Neural cell (in vitro differentiated cells): ENCODE data around the gene FNBP1. TPM values are rescaled to one million over a fixed set of nuclear protein-coding genes. Genes with fewer than 3 reads are reported as not detected.

Experiments
- H2AFZ ChIP-seq: fragments of 200-600, 300-800 bp; sonication (generic), shearing (Covaris generic); 2 replicates; pipeline ENCODE4 v1.6.0; 2014; ENCODE audit warnings: low read depth, mild to moderate bottlenecking, antibody characterized with exemption, low read length, moderate library complexity
- H3F3A ChIP-seq: fragments of 200-600 bp; shearing (Covaris generic); 2 replicates; pipeline ENCODE4 v1.6.1; 2016; ENCODE audit warnings: mild to moderate bottlenecking, moderate library complexity, mixed read lengths, antibody characterized with exemption, low read length; ENCODE audit not compliant: insufficient read depth, poor library complexity, severe bottlenecking
- H3K27ac ChIP-seq: fragments of 200-600, 300-800 bp; sonication (generic), shearing (Covaris generic); 2 replicates; pipeline ENCODE4 v1.5.1; 2014; ENCODE audit warnings: mild to moderate bottlenecking, low read length, moderate library complexity
- H3K27me3 ChIP-seq: fragments of 300-800, 200-600 bp; sonication (generic), shearing (Covaris generic); 2 replicates; pipeline ENCODE4 v1.6.0; 2014; ENCODE audit warnings: mild to moderate bottlenecking, low read depth, low read length, moderate library complexity; ENCODE audit not compliant: insufficient read depth
- H3K36me3 ChIP-seq: fragments of 300-800, 200-600 bp; sonication (generic), shearing (Covaris generic); 2 replicates; pipeline ENCODE4 v1.5.1; 2014; ENCODE audit warnings: mild to moderate bottlenecking, antibody characterized with exemption, low read length, moderate library complexity; ENCODE audit not compliant: insufficient read depth
- H3K4me2 ChIP-seq: fragments of 300-800, 200-600 bp; sonication (generic), shearing (Covaris generic); 2 replicates; pipeline ENCODE4 v1.6.0; 2014; ENCODE audit warnings: mild to moderate bottlenecking, low read length
- H3K4me3 ChIP-seq: fragments of 300-800, 200-600 bp; sonication (generic), shearing (Covaris generic); 2 replicates; pipeline ENCODE4 v1.5.1; 2014; ENCODE audit warnings: mild to moderate bottlenecking, low read length, moderate library complexity
- H3K79me2 ChIP-seq: fragments of 200-600 bp; shearing (Covaris generic); replicated peaks from 2 replicates; pipeline ENCODE4 v1.6.0; 2014; ENCODE audit warnings: mild to moderate bottlenecking, low read length, moderate library complexity; ENCODE audit not compliant: insufficient read depth
- H3K9ac ChIP-seq: fragments of 300-800, 200-600 bp; sonication (generic), shearing (Covaris generic); 2 replicates; pipeline ENCODE4 v1.6.1; 2016; ENCODE audit warnings: mild to moderate bottlenecking, low read length, mixed read lengths
- H3K9me2 ChIP-seq: fragments of 200-600 bp; shearing (Covaris generic); 2 replicates; pipeline ENCODE4 v1.6.1; 2016; ENCODE audit warnings: mild to moderate bottlenecking, low read length, mixed read lengths; ENCODE audit not compliant: insufficient read depth
- H3K9me3 ChIP-seq: fragments of 200-600, 300-800 bp; sonication (generic), shearing (Covaris generic); 2 replicates; pipeline ENCODE4 v1.6.1; 2016; ENCODE audit warnings: mild to moderate bottlenecking, mixed run types, low read length, moderate library complexity, mixed read lengths
- H4K20me1 ChIP-seq: fragments of 200-600 bp; shearing (Covaris generic); 2 replicates; pipeline ENCODE4 v1.6.1; 2016; ENCODE audit warnings: mild to moderate bottlenecking, mixed run types; ENCODE audit not compliant: insufficient read depth
- EP300 ChIP-seq: fragments of 450-650 bp; conservative IDR thresholded peaks from 2 replicates; pipeline ENCODE4 v1.6.1; 2014; ENCODE audit warnings: antibody characterized with exemption, mild to moderate bottlenecking, moderate library complexity; ENCODE audit not compliant: poor library complexity, severe bottlenecking
- EZH2 ChIP-seq: fragments of 200-600, 300-800 bp; shearing (Covaris generic), sonication (generic); IDR thresholded peaks from 2 replicates; pipeline ENCODE4 v1.6.1; 2014; ENCODE audit warnings: antibody characterized with exemption, low read length, borderline replicate concordance, mild to moderate bottlenecking; ENCODE audit not compliant: insufficient read depth, poor library complexity, severe bottlenecking
- MXI1 ChIP-seq: fragments of 450-650 bp; conservative IDR thresholded peaks from 2 replicates; pipeline ENCODE4 v1.6.1; 2014; ENCODE audit warnings: antibody characterized with exemption, mild to moderate bottlenecking; ENCODE audit not compliant: poor library complexity, severe bottlenecking
- POLR2AphosphoS5 ChIP-seq: IDR thresholded peaks from 2 replicates; pipeline ENCODE4 v1.6.1; 2012
- RAD21 ChIP-seq: fragments of 450-650 bp; conservative IDR thresholded peaks from 2 replicates; pipeline ENCODE4 v1.6.1; 2014; ENCODE audit warnings: antibody characterized with exemption, mild to moderate bottlenecking, moderate library complexity
- SMC3 ChIP-seq: fragments of 450-650 bp; conservative IDR thresholded peaks from 2 replicates; pipeline ENCODE4 v1.6.1; 2014; ENCODE audit warnings: antibody characterized with exemption, mild to moderate bottlenecking, moderate library complexity; ENCODE audit not compliant: poor library complexity
- TAF1 ChIP-seq: IDR thresholded peaks from 2 replicates; pipeline ENCODE4 v1.6.1; 2012; ENCODE audit warnings: low read depth
- polyA plus RNA-seq: library from polyadenylated mRNA; depleted of rRNA; stranded (reverse); fragments of >200 nt; gene quantifications from 2 replicates; pipeline ENCODE4 v1.2.3, GENCODE V29; 2014
- TF ChIP-seq, protein P1 (sequence below): fragments of 450-650 bp; IDR thresholded peaks from 2 replicates; pipeline ENCODE4 v1.5.1; 2014; ENCODE audit warnings: antibody characterized with exemption, mild to moderate bottlenecking, moderate library complexity; ENCODE audit not compliant: poor library complexity, severe bottlenecking
- TF ChIP-seq, protein P2 (sequence below): IDR thresholded peaks from 2 replicates; pipeline ENCODE4 v1.6.1; 2012; ENCODE audit warnings: borderline replicate concordance

FNBP1 gene
- polyA plus RNA-seq, 1 donor from 2014 or later, result 16.6 TPM

DNA sequence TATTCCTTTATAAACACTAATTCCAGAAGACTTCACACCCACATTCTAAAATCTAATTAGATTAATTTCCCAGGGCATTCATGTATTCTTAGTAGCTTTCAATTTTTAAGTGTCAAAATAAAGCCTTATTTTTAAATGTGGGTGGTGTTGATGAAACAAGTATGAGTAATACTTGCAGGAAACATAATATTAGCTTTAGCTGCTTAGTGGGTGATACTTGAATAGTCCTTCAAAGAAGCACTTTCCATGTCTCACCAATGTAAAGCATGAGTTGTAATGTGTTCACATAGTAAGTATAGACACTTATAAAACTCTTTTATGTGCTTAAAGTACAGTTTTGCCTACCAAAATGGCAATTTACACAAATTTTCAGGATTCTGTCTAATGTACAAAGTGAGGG is 6.9 kb downstream of the FNBP1 start:
- no peaks in the 10 kb centered on the region for H3F3A ChIP-seq
- peaks cover 59% of the 10 kb centered on the region for H3K79me2 ChIP-seq
- H3K9me2 ChIP-seq, result no peaks in the 10 kb centered on the region

DNA sequence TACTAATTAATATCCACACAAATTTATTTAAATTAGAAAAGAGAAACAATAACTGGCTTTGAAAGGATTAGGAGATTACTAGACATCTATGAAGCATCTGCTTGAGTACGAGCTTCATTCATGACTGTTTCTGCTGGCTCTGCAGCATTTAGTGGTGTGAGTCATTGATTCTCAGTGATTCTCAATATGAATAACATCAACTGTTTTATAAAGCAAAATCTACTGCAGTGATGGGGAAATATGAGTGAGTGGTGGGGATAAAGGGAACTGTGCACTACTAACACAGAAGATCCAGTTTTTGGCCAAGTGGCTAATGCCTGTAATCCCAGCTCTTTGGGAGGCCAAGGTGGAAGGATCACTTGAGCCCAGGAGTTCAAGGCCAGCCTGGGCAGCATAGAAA is 8.4 kb downstream of the FNBP1 start:
- H3K9me3 ChIP-seq, result no peaks in the 10 kb centered on the region
- no peaks in the 10 kb centered on the region for H4K20me1 ChIP-seq
- no peak overlapping the region for H3K27ac ChIP-seq
- no peaks in the 10 kb centered on the region for H3K36me3 ChIP-seq
- no peak overlapping the region for H3K4me3 ChIP-seq
- no peak for TF ChIP-seq POLR2AphosphoS5
- TF ChIP-seq, protein P1, sequence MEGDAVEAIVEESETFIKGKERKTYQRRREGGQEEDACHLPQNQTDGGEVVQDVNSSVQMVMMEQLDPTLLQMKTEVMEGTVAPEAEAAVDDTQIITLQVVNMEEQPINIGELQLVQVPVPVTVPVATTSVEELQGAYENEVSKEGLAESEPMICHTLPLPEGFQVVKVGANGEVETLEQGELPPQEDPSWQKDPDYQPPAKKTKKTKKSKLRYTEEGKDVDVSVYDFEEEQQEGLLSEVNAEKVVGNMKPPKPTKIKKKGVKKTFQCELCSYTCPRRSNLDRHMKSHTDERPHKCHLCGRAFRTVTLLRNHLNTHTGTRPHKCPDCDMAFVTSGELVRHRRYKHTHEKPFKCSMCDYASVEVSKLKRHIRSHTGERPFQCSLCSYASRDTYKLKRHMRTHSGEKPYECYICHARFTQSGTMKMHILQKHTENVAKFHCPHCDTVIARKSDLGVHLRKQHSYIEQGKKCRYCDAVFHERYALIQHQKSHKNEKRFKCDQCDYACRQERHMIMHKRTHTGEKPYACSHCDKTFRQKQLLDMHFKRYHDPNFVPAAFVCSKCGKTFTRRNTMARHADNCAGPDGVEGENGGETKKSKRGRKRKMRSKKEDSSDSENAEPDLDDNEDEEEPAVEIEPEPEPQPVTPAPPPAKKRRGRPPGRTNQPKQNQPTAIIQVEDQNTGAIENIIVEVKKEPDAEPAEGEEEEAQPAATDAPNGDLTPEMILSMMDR, result no peak
- no peak for TF ChIP-seq RAD21
- no peak for TF ChIP-seq TAF1
- TF ChIP-seq EP300, result no peak
- TF ChIP-seq, protein P2, sequence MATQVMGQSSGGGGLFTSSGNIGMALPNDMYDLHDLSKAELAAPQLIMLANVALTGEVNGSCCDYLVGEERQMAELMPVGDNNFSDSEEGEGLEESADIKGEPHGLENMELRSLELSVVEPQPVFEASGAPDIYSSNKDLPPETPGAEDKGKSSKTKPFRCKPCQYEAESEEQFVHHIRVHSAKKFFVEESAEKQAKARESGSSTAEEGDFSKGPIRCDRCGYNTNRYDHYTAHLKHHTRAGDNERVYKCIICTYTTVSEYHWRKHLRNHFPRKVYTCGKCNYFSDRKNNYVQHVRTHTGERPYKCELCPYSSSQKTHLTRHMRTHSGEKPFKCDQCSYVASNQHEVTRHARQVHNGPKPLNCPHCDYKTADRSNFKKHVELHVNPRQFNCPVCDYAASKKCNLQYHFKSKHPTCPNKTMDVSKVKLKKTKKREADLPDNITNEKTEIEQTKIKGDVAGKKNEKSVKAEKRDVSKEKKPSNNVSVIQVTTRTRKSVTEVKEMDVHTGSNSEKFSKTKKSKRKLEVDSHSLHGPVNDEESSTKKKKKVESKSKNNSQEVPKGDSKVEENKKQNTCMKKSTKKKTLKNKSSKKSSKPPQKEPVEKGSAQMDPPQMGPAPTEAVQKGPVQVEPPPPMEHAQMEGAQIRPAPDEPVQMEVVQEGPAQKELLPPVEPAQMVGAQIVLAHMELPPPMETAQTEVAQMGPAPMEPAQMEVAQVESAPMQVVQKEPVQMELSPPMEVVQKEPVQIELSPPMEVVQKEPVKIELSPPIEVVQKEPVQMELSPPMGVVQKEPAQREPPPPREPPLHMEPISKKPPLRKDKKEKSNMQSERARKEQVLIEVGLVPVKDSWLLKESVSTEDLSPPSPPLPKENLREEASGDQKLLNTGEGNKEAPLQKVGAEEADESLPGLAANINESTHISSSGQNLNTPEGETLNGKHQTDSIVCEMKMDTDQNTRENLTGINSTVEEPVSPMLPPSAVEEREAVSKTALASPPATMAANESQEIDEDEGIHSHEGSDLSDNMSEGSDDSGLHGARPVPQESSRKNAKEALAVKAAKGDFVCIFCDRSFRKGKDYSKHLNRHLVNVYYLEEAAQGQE, result no peak
- TF ChIP-seq EZH2, result no peak
- no peak for TF ChIP-seq MXI1
- no peak for TF ChIP-seq SMC3
- no peak overlapping the region for H3K4me2 ChIP-seq
- H3K9ac ChIP-seq, result no peak overlapping the region
- no peaks in the 10 kb centered on the region for H3K9me2 ChIP-seq
- no peaks in the 10 kb centered on the region for H3F3A ChIP-seq
- no peak overlapping the region for H2AFZ ChIP-seq
- H3K79me2 ChIP-seq, result peaks cover 47% of the 10 kb centered on the region
- H3K27me3 ChIP-seq, result no peaks in the 10 kb centered on the region

More for the DNA sequence above, 6.9 kb downstream of the FNBP1 start:
- Histone ChIP-seq H4K20me1 (no peaks in the 10 kb centered on the region), H3K36me3 (no peaks in the 10 kb centered on the region), H3K4me3 (no peak overlapping the region), H3K27ac (no peak overlapping the region), H3K9me3 (no peaks in the 10 kb centered on the region), H2AFZ (no peak overlapping the region), H3K27me3 (no peaks in the 10 kb centered on the region), H3K9ac (no peak overlapping the region), H3K4me2 (no peak overlapping the region)
- no peak for TF ChIP-seq POLR2AphosphoS5
- no peak for TF ChIP-seq EZH2
- no peak for TF ChIP-seq SMC3
- no peak for TF ChIP-seq EP300
- TF ChIP-seq, protein P1, result no peak
- no peak for TF ChIP-seq RAD21
- no peak for TF ChIP-seq MXI1
- no peak for TF ChIP-seq TAF1
- TF ChIP-seq, protein P2, result no peak
